ENCODE measurements around the gene RPS6KC1.

DNA sequence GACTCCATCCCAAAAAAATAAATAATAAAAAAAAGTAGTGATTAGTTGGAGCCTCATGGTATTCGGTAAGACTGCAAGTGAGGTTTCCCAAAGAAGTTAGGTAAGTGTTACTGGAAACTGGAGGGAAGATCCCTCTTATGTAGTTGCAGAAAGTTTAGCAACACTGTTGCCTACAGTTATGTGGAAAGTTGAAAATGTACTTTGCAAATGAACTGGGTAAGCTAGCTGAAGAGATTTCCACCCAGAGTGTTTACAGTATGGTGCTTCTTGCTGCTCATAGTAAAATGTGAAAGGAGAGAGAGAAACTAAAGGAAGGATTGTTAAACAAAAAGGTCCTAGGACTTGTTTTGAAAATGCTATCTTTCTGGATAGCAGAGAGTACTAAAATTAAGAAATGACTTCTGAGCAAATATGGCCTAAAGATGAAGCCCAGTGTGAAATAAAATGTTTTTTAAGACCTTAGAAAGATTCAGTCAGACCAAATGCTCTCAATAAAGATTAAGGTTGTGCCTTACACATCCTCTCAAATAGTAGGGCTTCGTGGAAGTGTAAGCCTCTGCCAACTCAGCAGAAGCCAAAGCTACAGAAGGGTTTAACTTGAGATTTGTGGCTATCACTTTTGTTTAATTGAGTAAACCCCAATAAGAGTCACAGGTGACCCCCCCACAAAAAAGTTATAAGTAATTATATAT, 31.5 kb downstream of the RPS6KC1 start:
- TF ChIP-seq CTCF (conservative IDR thresholded peaks at IDR 0.05; ENCODE audit: low read length) (no peak), EZH2phosphoT487 (IDR thresholded peaks at IDR 0.05; ENCODE audit: borderline replicate concordance) (no peak)

Data from Loucy (cell line).